ENCODE data around the gene STING1. TPM values are rescaled to one million over a fixed set of nuclear protein-coding genes. Genes with fewer than 3 reads are reported as not detected.
A peak's percentile ranks its signal among the peaks of the same experiment; 100 is the strongest.
"Not testable (repeated sequence)": the region's sequence is repeated elsewhere in the genome, so short reads cannot be mapped to it uniquely, and the experiment has no call there.

STING1 gene
- total and polyA plus RNA-seq, 2 donors from 2014 or later: 29.8 to 109 TPM

GRCh38 chr5:139445325-139446170 is 37.0 kb downstream of the STING1 start:
- H3K27me3 ChIP-seq (ENCODE audit: control insufficient read depth, insufficient read depth, low read length): no peaks in the 10 kb centered on the region
- DNase-seq (no peak), FAIRE-seq (no peak)
- H3K27ac ChIP-seq (ENCODE audit: low read depth in 2 of 2, low read length in 2 of 2): no peak overlapping the region
- H3K9ac ChIP-seq (ENCODE audit: low read length in 3 of 3): no peak overlapping the region
- H3K9me3 ChIP-seq (ENCODE audit: control insufficient read depth in 2 of 3, insufficient read depth in 1 of 3, low read length in 3 of 3): no peaks in the 10 kb centered on the region
- no peaks in the 10 kb centered on the region for H3K4me1 ChIP-seq (ENCODE audit: control insufficient read depth in 2 of 3, insufficient read depth in 2 of 3, low read depth in 1 of 3, low read length in 3 of 3)
- no peak for TF ChIP-seq CTCF (IDR thresholded peaks at IDR 0.05; ENCODE audit: borderline replicate concordance, extremely low read depth, insufficient read depth)
- H3K4me3 ChIP-seq (ENCODE audit: low read length in 3 of 3): no peak overlapping the region
- intact Hi-C loops (cut with DNase I): no loop called here
- no peaks in the 10 kb centered on the region for H3K36me3 ChIP-seq (ENCODE audit: control insufficient read depth in 2 of 3, insufficient read depth in 3 of 3, low read length in 3 of 3)

GRCh38 chr5:139443831-139444453 is 38.6 kb downstream of the STING1 start:
- Histone ChIP-seq H3K36me3 (ENCODE audit: control insufficient read depth in 2 of 3, insufficient read depth in 3 of 3, low read length in 3 of 3) (no peaks in the 10 kb centered on the region), H3K9me3 (ENCODE audit: control insufficient read depth in 2 of 3, insufficient read depth in 1 of 3, low read length in 3 of 3) (no peaks in the 10 kb centered on the region), H3K27me3 (ENCODE audit: control insufficient read depth, insufficient read depth, low read length) (no peaks in the 10 kb centered on the region), H3K9ac (ENCODE audit: low read length in 3 of 3) (no peak overlapping the region), H3K4me3 (ENCODE audit: low read length in 3 of 3) (no peak overlapping the region), H3K27ac (ENCODE audit: low read depth in 2 of 2, low read length in 2 of 2) (no peak overlapping the region), H3K4me1 (ENCODE audit: control insufficient read depth in 2 of 3, insufficient read depth in 2 of 3, low read depth in 1 of 3, low read length in 3 of 3) (peaks cover 0 to 6% (median 4%) of the 10 kb centered on the region in 3 donors)
- intact Hi-C loops (cut with DNase I): no loop called here
- FAIRE-seq (no peak), DNase-seq (peak in 3 of 5 donors; percentile 31 to 56 (median 42))
- TF ChIP-seq CTCF (IDR thresholded peaks at IDR 0.05; ENCODE audit: borderline replicate concordance, extremely low read depth, insufficient read depth): no peak

GRCh38 chr5:139440416-139440815 is 42.1 kb downstream of the STING1 start:
- intact Hi-C loops (cut with DNase I); DNase-seq; H3K36me3 ChIP-seq (ENCODE audit: control insufficient read depth in 2 of 3, insufficient read depth in 3 of 3, low read length in 3 of 3); H3K4me3 ChIP-seq (ENCODE audit: low read length in 3 of 3); H3K9ac ChIP-seq (ENCODE audit: low read length in 3 of 3); H3K9me3 ChIP-seq (ENCODE audit: control insufficient read depth in 2 of 3, insufficient read depth in 1 of 3, low read length in 3 of 3); H3K27ac ChIP-seq (ENCODE audit: low read depth in 2 of 2, low read length in 2 of 2); FAIRE-seq; H3K27me3 ChIP-seq (ENCODE audit: control insufficient read depth, insufficient read depth, low read length): not testable (repeated sequence)
- H3K4me1 ChIP-seq (ENCODE audit: control insufficient read depth in 2 of 3, insufficient read depth in 2 of 3, low read depth in 1 of 3, low read length in 3 of 3): peaks cover 0 to 11% (median 8%) of the 10 kb centered on the region in 3 donors
